NCI-H510A (cell line): ENCODE measurements around the gene SYT5.
"Not testable (repeated sequence)": the region's sequence is repeated elsewhere in the genome, so short reads cannot be mapped to it uniquely, and the experiment has no call there.

ENCODE experiments used
- DNase-seq: peaks from one replicate; lab custom pipeline; 2025; lab: John Stamatoyannopoulos, UW

SYT5 gene

DNA sequence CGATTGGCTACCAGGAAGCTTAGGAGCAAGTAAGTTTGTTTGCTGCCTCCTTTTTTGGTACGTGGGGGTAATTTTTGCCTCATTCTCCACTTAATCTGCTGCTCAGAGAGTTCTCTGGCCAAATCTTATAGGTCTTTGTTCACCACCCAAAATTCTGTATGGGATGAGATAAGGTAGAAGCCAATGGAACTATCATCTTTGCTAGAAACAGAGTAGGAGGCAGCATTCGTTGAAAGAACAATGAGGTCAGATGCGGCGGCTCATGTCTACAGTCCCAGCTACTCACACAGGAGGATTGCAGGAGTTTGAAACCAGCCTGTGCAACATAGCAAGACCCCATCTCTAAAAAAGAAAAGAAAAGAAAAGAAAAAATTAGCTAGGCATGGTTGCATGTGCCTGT is 8.6 kb downstream of the SYT5 start:
- DNase-seq = no peak

DNA sequence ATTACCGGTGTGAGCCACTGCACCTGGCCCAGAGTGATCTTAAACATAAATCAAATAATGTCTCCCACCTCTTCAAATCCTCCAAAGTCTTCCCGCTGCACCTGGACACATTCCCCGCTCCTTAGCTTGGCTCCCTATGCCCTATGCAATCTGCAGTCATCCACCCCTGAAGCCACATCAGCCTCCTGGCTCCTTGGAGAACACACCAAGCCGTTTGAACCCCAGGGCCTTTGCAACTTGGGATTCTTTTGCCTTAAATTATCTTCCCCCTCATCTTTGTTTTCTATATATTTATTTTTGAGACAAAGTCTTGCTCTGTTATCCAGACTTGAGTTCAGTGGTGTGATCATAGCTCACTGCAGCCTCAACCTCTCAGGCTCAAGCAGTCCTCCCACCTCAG is 11.0 kb downstream of the SYT5 start:
- DNase-seq = no peak

DNA sequence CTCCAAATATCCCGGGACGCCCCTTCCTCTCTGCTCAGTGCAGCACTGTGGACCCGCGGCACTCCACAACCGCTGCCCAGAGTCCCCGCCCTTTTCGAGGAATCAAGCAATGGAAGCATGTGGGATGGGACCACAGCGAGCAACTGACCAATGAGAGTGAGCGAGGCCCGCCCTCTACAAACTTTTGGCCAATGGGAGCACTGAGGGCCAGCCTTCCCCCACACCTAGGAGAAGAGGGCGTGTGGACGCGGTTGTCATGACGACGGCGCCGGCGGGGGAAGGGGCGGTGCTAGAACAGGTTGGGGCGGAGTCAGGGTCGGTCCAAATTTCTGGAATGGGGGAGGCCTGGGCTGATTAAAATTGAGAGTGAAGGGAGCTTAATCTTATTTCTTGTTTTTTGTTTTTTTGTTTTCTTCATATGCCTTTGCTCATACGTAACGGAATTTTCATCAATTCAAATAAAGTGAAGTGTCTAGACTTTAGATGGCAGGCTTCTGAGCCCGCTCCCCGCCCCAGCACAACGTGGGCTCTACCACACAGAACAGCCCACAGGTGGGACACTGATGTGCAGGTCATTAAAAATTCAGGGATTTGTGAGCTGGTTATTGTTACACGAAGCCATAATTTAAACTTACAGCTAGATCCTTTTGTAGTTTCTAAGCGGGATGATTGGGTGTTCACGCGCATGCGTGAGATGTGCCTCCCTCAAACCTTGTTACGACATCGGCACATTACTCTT is 13.4 kb downstream of the SYT5 start, which contains the start of gene DNAAF3:
Gene DNAAF3, minus strand, starts transcription at position 84 of the 739 bp plus-strand sequence. CDS start 200 bp downstream, outside the sequence.
- peak; percentile 94 for DNase-seq

DNA sequence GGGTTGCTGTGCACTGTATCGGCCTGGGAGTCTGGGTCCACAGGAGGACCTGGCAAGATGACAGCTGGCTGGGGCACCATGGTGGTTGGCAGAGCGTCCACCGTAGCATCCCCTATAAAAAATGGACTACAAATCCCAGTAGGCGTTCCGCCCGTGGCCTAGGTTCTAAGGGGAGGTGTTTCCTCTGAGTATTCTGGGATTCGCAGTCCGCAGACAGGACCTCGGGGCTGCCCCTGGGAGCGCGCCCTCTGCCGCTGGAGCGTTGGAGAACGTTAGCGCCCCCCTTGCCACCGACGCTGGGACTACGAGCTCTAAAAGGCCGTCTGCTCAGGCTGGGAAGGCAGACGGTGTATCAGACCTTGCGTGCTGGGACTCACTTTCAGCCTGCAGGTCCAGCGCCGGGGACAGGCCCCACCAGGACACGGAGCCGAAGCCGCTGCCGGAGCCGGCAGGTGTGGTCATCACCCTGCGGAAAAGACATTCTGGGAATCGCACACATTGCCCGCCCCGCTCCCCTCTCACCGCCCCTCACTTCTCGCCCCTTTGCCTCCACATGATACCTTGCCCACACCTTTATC is 14.0 kb downstream of the SYT5 start:
- peak; percentile 84 for DNase-seq

DNA sequence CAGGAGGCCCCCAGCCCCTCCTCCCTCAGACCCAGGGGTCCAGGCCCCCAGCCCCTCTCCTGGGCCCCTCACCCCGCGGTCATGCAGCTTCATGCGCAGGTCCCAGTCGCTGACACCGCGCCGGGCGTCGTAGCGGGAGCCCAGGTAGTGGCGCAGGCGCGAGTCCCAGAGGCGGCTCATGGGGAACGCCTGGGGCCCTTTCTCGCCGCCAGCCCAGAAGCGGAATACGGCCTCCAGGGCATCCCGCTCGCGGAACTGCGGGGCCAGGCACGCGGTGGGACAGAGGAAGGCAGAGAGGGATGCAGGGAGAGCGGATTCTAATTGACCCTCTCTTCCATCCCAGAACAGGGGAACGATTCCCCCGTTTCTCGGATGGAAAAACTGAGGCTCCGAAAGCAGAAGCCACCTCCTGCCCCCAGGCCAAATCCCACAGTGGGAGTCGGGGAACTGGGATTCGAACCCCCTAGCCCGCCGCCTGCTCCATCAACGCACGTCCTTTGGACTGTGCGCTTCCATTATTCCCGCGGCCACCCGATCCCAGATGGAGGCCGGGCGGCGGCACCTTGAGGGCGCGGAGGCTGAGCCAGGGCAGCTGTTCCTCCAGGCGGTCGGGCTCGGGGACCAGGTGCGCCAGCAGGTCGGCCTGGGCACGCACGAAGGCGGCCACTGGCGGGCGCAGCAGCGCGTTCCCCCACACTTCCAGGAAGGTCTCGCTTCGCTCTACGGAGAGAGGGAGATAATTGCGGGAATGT is 18.3 kb downstream of the SYT5 start:
- no peak for DNase-seq

DNA sequence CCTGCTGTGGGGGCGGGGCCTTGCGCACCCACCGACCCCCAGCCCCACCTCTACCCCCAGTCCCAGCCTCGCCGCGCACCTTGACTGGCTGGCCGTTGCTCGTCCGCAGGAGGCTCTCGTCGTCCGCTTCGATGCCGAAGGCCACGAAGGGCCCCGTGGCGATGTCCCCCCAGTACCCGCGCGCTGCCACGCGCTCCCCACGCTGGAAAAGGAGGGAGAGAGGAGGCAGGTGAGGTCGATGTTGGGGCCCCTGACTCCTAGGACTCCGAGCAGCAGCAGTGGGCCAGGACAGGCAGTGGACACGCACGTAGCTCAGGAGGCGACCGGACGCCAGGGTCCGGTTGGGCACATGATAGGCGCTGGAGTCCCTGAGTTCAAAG is 19.1 kb downstream of the SYT5 start:
- DNase-seq = no peak

DNA sequence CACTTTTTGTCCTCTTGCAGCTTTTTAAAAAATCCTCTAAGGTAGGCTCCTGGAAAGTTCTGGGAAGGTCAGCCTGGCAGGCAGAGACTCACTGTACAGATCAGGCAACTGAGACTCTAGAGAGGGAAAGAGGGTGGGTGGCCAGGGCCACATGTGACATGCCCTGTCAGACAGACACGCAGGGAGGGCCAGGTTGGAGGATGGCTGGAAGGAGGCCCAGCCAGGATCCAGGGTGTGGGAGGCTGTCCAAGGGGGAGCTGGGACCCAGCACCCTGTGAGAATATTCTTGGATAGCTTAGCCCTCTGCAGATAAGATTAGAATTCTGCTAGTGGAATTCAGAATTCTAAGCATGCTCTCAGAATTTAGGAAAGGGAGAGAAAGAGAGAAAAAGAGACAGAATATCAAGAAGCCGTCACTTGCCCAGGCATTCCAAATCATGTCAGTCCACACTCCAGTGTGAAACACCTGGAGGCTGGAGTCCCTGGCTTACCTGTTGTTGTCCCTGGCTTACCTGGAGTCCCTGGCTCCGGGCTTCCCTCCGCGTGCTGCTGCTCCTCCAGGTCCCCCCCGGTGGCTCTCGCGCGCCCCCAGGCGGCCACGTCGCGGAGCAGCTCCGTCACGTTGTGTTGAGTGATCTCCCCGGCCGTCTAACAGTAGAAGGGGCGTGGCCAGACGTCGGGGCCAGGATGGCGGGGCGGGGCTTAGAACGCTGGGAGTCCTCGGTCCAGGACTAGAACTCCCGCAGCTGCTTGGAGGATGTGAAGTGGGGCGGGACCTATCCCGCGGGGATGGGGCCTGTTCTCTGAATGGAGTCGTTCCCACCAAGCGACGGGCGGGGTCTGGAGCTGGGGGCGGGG is 19.7 kb downstream of the SYT5 start:
- peak; percentile 86 for DNase-seq

DNA sequence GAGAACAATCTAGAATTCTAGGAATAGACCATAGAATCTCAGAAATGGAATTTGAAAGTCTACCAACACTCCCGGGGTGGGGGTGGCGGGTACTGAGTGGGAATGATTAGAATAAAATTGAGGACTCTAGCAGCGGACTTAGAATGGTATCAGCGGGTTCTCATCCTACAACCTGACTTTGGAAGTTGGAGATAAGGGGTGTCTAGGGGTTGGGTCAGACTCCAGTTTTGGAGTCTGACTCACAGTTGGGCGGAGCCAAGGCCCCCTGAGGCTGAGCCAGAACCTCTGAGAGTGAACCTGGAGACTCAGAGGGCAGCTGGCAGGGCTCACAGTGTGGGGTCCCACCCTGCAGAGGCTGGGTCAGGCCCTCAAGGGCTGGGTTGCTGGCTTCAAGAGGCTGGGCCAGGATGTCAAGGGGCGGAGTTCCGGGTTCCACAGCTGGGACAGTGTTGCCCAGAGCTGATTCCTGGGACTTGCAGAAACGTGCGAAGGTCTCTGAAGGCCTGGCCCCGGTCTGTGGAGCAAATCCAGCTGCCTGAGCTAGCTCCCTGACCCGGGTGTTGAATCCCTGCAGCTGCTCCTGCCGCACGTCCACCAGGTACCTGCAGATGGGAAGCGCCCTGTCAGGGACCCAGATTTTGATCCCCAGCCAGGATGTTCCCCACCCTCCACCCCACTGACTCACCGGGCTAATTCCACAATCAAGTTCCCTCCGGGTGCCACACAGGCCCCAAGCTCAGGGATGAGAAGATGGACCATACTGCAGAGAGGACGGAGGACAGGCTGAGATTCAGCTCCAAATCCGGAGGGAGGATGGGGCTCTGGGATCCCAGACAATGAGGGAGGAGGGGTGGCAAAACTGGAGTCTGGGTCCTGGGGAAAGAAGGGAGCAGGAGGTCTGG is 21.0 kb downstream of the SYT5 start:
- no peak for DNase-seq

DNA sequence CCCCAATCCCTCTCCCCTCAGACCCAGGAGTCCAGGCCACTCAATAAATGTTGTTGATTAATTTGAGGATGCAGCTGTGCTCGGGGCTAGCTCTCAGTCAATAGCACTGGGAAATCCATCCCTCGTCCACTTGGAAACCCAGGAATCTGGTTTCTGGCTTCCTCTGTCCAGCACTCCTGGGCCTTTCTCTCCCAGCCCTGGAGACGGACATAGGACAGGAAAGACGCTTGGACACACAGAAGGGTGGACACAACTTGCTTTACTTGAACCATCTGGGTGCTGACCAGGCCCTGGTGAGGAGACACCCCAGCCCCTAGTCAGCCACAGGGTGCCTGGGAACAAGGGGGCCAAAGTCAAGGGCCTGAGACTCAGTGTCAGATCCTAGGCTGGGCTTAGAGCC is 21.7 kb downstream of the SYT5 start:
- no peak for DNase-seq

DNA sequence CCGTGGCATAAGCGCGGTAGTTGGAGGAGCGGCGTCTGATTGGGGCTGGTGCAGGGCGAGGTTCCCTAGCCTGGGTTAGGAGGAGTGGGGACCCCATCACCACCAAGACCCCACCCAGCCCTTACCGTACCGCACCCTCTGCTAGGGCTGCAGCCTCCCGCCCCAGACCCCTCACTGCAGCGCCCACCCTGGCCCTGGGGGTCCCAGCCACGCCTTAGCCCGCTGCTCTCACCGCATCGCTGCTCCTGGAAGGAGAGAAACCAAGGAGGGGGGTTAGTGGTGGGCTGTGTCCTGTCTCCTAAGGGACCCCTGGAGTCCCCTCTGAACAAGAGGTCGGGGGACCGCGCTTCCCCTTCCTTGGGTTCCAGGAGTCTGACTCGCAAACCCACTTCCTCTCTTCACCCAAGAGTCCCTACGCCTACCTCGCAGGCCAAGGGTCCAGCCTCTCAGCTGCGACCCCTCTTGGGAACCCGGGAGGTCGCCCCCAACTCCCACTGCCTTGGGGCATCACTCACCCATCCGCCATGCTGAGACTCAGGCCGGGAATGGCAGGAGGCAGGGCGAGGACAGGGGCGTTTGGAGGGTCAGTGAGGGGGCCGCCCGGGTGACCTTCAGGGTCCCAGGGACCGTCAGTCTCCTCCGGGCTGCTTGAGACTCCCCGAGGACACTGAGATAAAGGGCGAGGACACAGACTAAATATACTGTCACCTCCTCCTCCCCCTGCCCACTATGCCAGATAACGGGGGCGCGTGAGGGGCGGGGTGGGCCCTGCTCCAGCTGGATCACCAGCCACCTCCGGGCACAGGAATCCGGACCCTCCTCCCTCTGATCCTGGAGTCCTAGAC is 22.8 kb downstream of the SYT5 start, which contains the start of gene TNNI3:
Gene TNNI3, minus strand, starts transcription at position 669 of the 845 bp plus-strand sequence. Its CDS starts 143 bp downstream, at position 526.
- no peak for DNase-seq

DNA sequence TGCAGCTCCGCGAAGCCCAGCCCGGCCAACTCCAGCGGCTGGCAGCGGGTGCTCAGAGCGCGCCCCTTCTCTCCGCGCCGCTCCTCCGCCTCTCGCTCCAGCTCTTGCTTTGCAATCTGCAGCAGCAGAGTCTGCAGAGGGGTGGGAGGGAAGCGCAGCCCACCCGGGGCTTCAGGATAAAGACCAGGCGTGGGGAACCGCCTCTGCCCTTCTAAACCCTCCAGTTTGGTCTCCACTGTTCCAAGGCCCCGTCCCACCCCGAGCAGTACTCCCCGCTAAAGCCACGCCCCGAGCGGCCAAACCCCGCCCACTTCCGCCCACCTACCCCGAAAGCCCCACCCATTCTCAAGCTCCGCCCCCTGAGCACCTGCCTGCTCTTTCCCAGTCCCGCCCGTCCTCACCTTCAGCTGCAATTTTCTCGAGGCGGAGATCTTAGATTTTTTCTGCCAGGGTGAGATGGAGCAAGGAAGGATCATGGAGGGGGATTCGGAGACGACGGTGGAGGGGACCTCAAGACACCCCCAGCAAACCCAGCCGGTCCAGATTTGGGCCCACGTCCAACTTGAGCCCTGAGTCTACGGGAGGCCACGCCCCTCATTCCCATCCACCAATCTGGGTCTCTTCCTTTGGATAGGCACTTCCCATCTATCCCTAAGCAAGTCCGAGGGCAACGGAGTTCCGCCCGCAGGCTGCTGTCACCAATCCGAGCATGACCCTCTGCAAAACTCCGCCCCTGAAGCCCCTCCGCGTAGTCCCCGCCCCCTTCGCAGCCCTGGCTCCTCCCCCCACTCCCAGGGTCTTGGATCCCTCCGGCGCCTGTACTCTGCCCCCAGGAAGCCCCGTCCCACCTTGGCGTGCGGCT is 23.7 kb downstream of the SYT5 start:
- no peak for DNase-seq

DNA sequence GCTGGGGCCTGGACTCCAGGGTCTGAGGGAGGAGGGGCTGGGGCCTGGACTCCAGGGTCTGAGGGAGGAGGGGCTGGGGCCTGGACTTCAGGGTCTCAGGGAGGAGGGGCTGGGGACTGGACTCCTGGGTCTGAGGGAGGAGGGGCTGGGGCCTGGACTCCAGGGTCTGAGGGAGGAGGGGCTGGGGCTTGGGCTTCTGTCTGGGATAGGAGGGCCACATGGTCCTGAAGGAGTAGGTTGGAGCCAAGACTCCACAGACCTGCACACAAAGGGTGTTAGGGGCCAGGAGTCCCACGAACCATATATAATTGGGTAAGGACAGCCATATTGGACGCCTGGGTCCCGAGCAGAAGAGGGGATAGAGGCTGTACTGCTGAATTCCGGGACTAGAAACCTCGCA is 24.3 kb downstream of the SYT5 start:
- DNase-seq = not testable (repeated sequence)

DNA sequence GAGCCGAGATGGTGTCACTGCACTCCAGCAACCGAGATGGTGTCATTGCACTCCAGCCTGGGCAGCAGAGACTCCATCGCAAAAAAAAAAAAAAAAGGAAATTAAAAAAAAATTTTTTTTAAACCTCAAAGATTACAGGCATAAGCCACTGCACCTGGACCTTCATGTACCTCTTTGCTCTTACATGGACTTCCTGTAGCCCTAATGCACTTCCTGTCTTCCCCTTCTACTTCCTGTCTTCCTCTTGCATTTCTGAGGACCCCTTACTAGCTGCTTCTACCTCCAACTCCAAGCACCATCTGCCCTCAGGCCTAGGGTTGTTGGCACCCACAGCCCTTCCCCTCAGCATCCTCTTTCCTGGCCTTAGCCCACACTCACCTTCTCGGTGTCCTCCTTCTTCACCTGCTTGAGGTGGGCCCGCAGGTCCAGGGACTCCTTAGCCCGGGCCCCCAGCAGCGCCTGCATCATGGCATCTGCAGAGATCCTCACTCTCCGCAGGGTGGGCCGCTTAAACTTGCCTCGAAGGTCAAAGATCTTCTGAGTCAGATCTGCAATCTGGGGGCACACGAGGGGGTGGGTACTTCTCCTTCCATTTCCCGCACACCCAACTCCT is 26.3 kb downstream of the SYT5 start:
- no peak for DNase-seq

DNA sequence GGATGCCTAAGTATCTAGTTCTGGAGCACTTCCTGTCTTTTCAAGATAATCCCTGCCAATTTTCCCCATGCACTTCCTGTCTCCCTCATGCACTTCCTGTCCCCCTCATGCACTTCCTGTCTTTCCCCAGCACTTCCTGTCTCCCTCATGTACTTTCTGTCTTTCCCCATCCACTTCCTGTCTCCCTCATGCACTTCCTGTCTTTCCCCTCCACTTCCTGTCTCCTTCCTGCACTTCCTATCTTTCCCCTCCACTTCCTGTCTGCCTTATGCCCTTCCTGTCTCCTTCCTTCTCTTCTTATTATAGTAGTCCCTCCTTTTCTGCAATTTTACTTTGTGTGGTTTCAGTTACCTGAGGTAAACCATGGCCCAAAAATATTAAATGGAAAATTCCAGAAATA is 28.1 kb downstream of the SYT5 start:
- no peak for DNase-seq

DNA sequence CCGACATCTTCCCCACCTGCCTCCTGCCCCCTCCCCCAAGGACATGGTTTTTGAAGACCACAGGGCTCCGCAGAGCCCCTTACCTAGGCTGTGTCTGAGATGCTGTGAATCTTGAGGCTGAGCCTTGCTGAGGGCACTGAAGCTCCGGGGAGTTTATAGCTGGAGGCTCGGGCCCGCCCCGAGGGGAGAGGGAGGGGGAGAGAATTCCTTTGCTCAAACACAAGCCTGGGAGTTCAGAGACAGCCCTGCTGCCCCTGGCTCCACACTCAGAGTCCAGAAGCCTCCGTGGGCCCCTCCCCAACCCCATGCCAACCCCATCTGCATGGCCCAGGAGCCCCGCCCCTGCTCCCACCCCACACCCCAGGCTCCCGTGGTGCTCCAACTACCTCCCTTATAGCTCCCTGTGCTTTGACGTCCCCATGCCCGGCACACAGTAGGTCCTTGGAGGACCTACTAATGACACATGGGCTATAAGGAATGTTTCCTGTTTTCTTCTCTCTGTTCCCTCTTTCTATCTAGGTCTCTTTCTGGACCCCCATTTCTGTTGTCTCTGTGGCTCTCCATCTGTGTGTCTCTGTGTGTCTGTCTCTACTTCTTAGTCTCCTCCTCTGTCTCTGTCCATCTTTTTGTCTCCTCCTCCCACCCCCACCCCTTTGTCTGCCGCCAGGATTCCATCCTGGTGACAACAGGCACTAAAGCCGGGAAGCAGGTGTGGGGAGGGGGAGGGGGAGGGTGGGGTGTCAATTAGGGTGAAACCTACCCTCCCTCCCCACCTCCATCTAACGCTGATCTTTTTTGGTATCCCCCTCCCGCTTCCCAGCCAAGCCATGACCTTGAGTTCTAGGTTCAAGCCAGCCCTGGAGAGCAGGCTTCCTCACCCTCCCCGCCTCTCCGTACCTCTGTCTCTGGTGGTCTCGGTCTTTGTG is 30.7 kb downstream of the SYT5 start, which contains the start of gene TNNT1:
Gene TNNT1, minus strand, starts transcription at position 129 of the 926 bp plus-strand sequence. CDS start 2,049 bp downstream, outside the sequence.
- DNase-seq = no peak

DNA sequence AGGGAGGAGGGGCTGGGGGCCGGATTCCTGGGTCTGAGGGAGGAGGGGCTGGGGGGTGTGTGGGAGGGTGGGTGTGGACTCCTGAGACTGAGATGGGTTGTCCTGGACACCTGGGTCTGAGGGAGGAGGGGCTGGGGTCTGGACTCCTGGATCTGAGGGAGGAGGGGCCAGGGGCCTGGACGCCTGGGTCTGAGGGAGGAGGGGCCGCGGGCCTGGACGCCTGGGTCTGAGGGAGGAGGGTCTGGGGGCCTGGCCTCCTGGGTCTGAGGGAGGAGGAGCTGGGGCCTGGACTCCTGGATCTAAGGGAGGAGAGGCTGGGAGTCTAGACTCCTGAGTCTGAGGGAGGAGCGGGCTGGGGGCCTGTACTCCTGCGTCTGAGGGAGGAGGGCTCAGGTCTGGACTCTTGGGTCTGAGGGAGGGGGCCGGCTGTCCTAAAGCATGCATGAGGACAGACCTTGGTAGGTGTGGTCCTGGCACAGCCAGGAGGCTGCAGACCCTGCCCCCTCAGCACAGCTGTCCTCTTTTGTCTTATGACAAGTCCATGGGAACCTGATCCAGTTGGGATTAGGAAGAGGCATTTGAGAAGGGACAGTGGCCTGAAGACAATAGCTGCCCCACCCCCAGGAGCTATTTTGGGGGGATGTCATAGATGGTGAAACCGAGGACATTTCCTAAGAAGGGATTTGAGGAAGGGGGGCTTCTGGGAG is 32.4 kb downstream of the SYT5 start:
- peak; percentile 38 for DNase-seq
